CD8-positive, alpha-beta memory T cell (primary cell): Measurements from ENCODE around the gene INF2. TPM values are rescaled to one million over a fixed set of nuclear protein-coding genes. Genes with fewer than 3 reads are reported as not detected.
A peak's percentile ranks its signal among the peaks of the same experiment; 100 is the strongest.

ENCODE experiments used
- CTCF ChIA-PET: fragments of 350-600 bp; sonication (Branson Sonifier 250); formaldehyde crosslinking; loops from one replicate; lab custom pipeline; 2021; ENCODE audit warnings: antibody characterized with exemption; lab: Charles Lee
- POLR2A ChIA-PET: fragments of 350-600 bp; sonication (Branson Sonifier 250); formaldehyde crosslinking; loops from one replicate; lab custom pipeline; 2021; ENCODE audit warnings: antibody characterized with exemption; lab: Charles Lee
- DNase-seq, 5 donors: peaks; one replicate each; pipeline versions ENCODE4 v3.0.0 to v3.0.0-alpha.2; 2020 to 2022; ENCODE audit warnings: mixed read lengths in 1 of 5
- H3K27ac ChIP-seq: one replicate; pipeline ENCODE4 v1.7.0; 2013; ENCODE audit warnings: low read depth, mild to moderate bottlenecking, low read length, moderate library complexity
- H3K27me3 ChIP-seq: 2 replicates; pipeline ENCODE4 v1.7.0; 2013; ENCODE audit warnings: low read length, mild to moderate bottlenecking; ENCODE audit not compliant: insufficient read depth, poor library complexity, severe bottlenecking
- H3K36me3 ChIP-seq: 2 replicates; pipeline ENCODE4 v1.7.0; 2013; ENCODE audit warnings: mild to moderate bottlenecking, low read length, moderate library complexity; ENCODE audit not compliant: insufficient read depth
- H3K4me1 ChIP-seq: 2 replicates; pipeline ENCODE4 v1.7.0; 2013; ENCODE audit warnings: mild to moderate bottlenecking, low read length, moderate library complexity; ENCODE audit not compliant: insufficient read depth
- H3K4me3 ChIP-seq: 2 replicates; pipeline ENCODE4 v1.7.0; 2013; ENCODE audit warnings: mild to moderate bottlenecking, low read length
- H3K9me3 ChIP-seq: 2 replicates; pipeline ENCODE4 v1.7.0; 2013; ENCODE audit warnings: mild to moderate bottlenecking, low read length
- H3K27ac Mint-ChIP-seq, 8 donors: one replicate each; pipeline ENCODE4 v1.8.0; 2020 to 2021; ENCODE audit warnings: mixed read lengths in 8 of 8, mild to moderate bottlenecking in 6 of 8, inconsistent platforms in 3 of 8, moderate library complexity in 3 of 8
- H3K27me3 Mint-ChIP-seq, 2 donors: one replicate each; pipeline ENCODE4 v1.8.0; 2020 to 2021; ENCODE audit warnings: mixed read lengths in 2 of 2, mild to moderate bottlenecking in 1 of 2, moderate library complexity in 1 of 2
- H3K36me3 Mint-ChIP-seq, 3 donors: one replicate each; pipeline ENCODE4 v1.8.0; 2020 to 2021; ENCODE audit warnings: mixed read lengths in 3 of 3, inconsistent platforms in 1 of 3, mild to moderate bottlenecking in 1 of 3
- H3K4me1 Mint-ChIP-seq, 3 donors: one replicate each; pipeline ENCODE4 v1.8.0; 2020 to 2021; ENCODE audit warnings: mixed read lengths in 3 of 3, inconsistent platforms in 1 of 3, mild to moderate bottlenecking in 1 of 3
- H3K4me3 Mint-ChIP-seq, 7 donors: one replicate each; pipeline ENCODE4 v1.8.0; 2020 to 2021; ENCODE audit warnings: mixed read lengths in 7 of 7, mild to moderate bottlenecking in 6 of 7, moderate library complexity in 4 of 7, inconsistent platforms in 2 of 7
- H3K9me3 Mint-ChIP-seq, 5 donors: one replicate each; pipeline ENCODE4 v1.8.0; 2020 to 2022; ENCODE audit warnings: mixed read lengths in 5 of 5, mild to moderate bottlenecking in 3 of 5, moderate library complexity in 2 of 5, inconsistent platforms in 1 of 5
- polyA plus RNA-seq: library from polyadenylated mRNA; unstranded; fragments of 300-500 nt; fragmentation: Illumina TruSeq; gene quantifications from one replicate; pipeline ENCODE4 v1.2.3, GENCODE V29; 2021
- total RNA-seq, 2 experiments: library from RNA; stranded (reverse); gene quantifications; one replicate each; pipeline ENCODE4 v1.2.3, GENCODE V29; 2021

INF2 gene
- total and polyA plus RNA-seq, 3 experiments from 2014 or later, result 4.6 to 56.3 (median 55.9) TPM

- no peaks in the 10 kb centered on the region for H3K9me3 Mint-ChIP-seq
- no peak overlapping the region for H3K4me3 ChIP-seq
- H3K36me3 ChIP-seq, result no peaks in the 10 kb centered on the region
- ChIA-PET POLR2A (no interaction called here), CTCF (no interaction called here)
- H3K27ac Mint-ChIP-seq, result peak overlapping the region in 1 of 8 donors; percentile 64
- no peak overlapping the region for H3K4me3 Mint-ChIP-seq
- no peak for DNase-seq
- no peak overlapping the region for H3K27ac ChIP-seq
- H3K9me3 ChIP-seq, result no peaks in the 10 kb centered on the region
- H3K27me3 Mint-ChIP-seq, result no peaks in the 10 kb centered on the region
- H3K4me1 Mint-ChIP-seq, result peaks cover 9 to 14% (median 11%) of the 10 kb centered on the region in 3 donors
- peaks cover 0 to 19% (median 0%) of the 10 kb centered on the region in 3 donors for H3K36me3 Mint-ChIP-seq
- H3K4me1 ChIP-seq, result peaks cover 11% of the 10 kb centered on the region
- no peaks in the 10 kb centered on the region for H3K27me3 ChIP-seq
Measured at GRCh38 chr14:104700225-104700651, 10.8 kb downstream of the INF2 start.

GRCh38 chr14:104700747-104701217, 11.4 kb downstream of the INF2 start:
- peaks cover 5% of the 10 kb centered on the region for H3K4me1 ChIP-seq
- no peaks in the 10 kb centered on the region for H3K36me3 ChIP-seq
- no peak for DNase-seq
- POLR2A ChIA-PET, result no interaction called here
- peaks cover 4 to 8% (median 6%) of the 10 kb centered on the region in 3 donors for H3K4me1 Mint-ChIP-seq
- peak overlapping the region in 1 of 8 donors; percentile 64 for H3K27ac Mint-ChIP-seq
- no peaks in the 10 kb centered on the region for H3K27me3 ChIP-seq
- H3K27me3 Mint-ChIP-seq, result no peaks in the 10 kb centered on the region
- H3K4me3 ChIP-seq, result no peak overlapping the region
- no peaks in the 10 kb centered on the region for H3K9me3 ChIP-seq
- no peak overlapping the region for H3K27ac ChIP-seq
- no peak overlapping the region for H3K4me3 Mint-ChIP-seq
- CTCF ChIA-PET, result no interaction called here
- H3K36me3 Mint-ChIP-seq, result peaks cover 0 to 20% (median 0%) of the 10 kb centered on the region in 3 donors
- no peaks in the 10 kb centered on the region for H3K9me3 Mint-ChIP-seq

- H3K27me3 ChIP-seq, result no peaks in the 10 kb centered on the region
- no peak overlapping the region for H3K4me3 ChIP-seq
- Mint-ChIP-seq H3K36me3 (peaks cover 0 to 20% (median 0%) of the 10 kb centered on the region in 3 donors), H3K27me3 (no peaks in the 10 kb centered on the region), H3K4me3 (no peak overlapping the region), H3K9me3 (no peaks in the 10 kb centered on the region), H3K4me1 (peaks cover 0 to 4% (median 2%) of the 10 kb centered on the region in 3 donors), H3K27ac (peak overlapping the region in 1 of 8 donors; percentile 60)
- no peaks in the 10 kb centered on the region for H3K36me3 ChIP-seq
- ChIA-PET CTCF (no interaction called here), POLR2A (no interaction called here)
- H3K9me3 ChIP-seq, result no peaks in the 10 kb centered on the region
- H3K4me1 ChIP-seq, result no peaks in the 10 kb centered on the region
- H3K27ac ChIP-seq, result no peak overlapping the region
- no peak for DNase-seq
Measured at GRCh38 chr14:104701383-104702076, 12.1 kb downstream of the INF2 start.

GRCh38 chr14:104702106-104702505, 12.7 kb downstream of the INF2 start:
- no peaks in the 10 kb centered on the region for H3K9me3 ChIP-seq
- H3K27me3 ChIP-seq, result no peaks in the 10 kb centered on the region
- Mint-ChIP-seq H3K4me1 (peaks cover 0 to 4% (median 2%) of the 10 kb centered on the region in 3 donors), H3K36me3 (peaks cover 0 to 20% (median 0%) of the 10 kb centered on the region in 3 donors), H3K27ac (peak overlapping the region in 1 of 8 donors; percentile 60), H3K4me3 (no peak overlapping the region), H3K9me3 (no peaks in the 10 kb centered on the region), H3K27me3 (no peaks in the 10 kb centered on the region)
- no peaks in the 10 kb centered on the region for H3K4me1 ChIP-seq
- no peak for DNase-seq
- no peak overlapping the region for H3K4me3 ChIP-seq
- ChIA-PET CTCF (interaction anchor here (1.2 kb wide), 1 partner anchor 12 kb away, joined by 3 read pairs; no protein-coding TSS in a partner anchor), POLR2A (no interaction called here)
- H3K27ac ChIP-seq, result no peak overlapping the region
- no peaks in the 10 kb centered on the region for H3K36me3 ChIP-seq

- CTCF ChIA-PET, result interaction anchor here (1.0 to 1.8 kb wide), 3 partner anchors 13 to 37 kb away, joined by 3 to 5 read pairs (median 3); no protein-coding TSS in a partner anchor
- Mint-ChIP-seq H3K4me3 (no peak overlapping the region), H3K36me3 (peaks cover 0 to 20% (median 0%) of the 10 kb centered on the region in 3 donors), H3K27ac (no peak overlapping the region), H3K27me3 (no peaks in the 10 kb centered on the region), H3K9me3 (no peaks in the 10 kb centered on the region), H3K4me1 (peaks cover 0 to 4% (median 2%) of the 10 kb centered on the region in 3 donors)
- Histone ChIP-seq H3K4me1 (no peaks in the 10 kb centered on the region), H3K27me3 (no peaks in the 10 kb centered on the region), H3K36me3 (no peaks in the 10 kb centered on the region), H3K9me3 (no peaks in the 10 kb centered on the region), H3K27ac (no peak overlapping the region), H3K4me3 (no peak overlapping the region)
- POLR2A ChIA-PET, result no interaction called here
- DNase-seq, result no peak
Measured at GRCh38 chr14:104702673-104703072, 13.3 kb downstream of the INF2 start.

GRCh38 chr14:104703269-104703668, 13.9 kb downstream of the INF2 start:
- ChIA-PET CTCF (interaction anchor here (1.0 to 1.8 kb wide), 3 partner anchors 13 to 38 kb away, joined by 3 to 5 read pairs (median 3); no protein-coding TSS in a partner anchor), POLR2A (no interaction called here)
- Mint-ChIP-seq H3K27me3 (no peaks in the 10 kb centered on the region), H3K4me1 (peaks cover 0 to 3% (median 2%) of the 10 kb centered on the region in 3 donors), H3K9me3 (no peaks in the 10 kb centered on the region), H3K4me3 (no peak overlapping the region), H3K27ac (no peak overlapping the region), H3K36me3 (peaks cover 0 to 20% (median 0%) of the 10 kb centered on the region in 3 donors)
- H3K4me3 ChIP-seq, result no peak overlapping the region
- no peaks in the 10 kb centered on the region for H3K36me3 ChIP-seq
- H3K27ac ChIP-seq, result no peak overlapping the region
- H3K4me1 ChIP-seq, result no peaks in the 10 kb centered on the region
- no peaks in the 10 kb centered on the region for H3K27me3 ChIP-seq
- H3K9me3 ChIP-seq, result no peaks in the 10 kb centered on the region
- no peak for DNase-seq

GRCh38 chr14:104704252-104704651, 14.8 kb downstream of the INF2 start:
- H3K9me3 ChIP-seq, result no peaks in the 10 kb centered on the region
- Mint-ChIP-seq H3K9me3 (no peaks in the 10 kb centered on the region), H3K27ac (no peak overlapping the region), H3K4me3 (no peak overlapping the region), H3K36me3 (peaks cover 0 to 19% (median 0%) of the 10 kb centered on the region in 3 donors), H3K27me3 (no peaks in the 10 kb centered on the region), H3K4me1 (peaks cover 0 to 3% (median 2%) of the 10 kb centered on the region in 3 donors)
- H3K4me1 ChIP-seq, result no peaks in the 10 kb centered on the region
- CTCF ChIA-PET, result interaction anchor here (1.8 kb wide), 1 partner anchor 39 kb away, joined by 5 read pairs; no protein-coding TSS in a partner anchor
- no peaks in the 10 kb centered on the region for H3K36me3 ChIP-seq
- no peak for DNase-seq
- no peak overlapping the region for H3K4me3 ChIP-seq
- H3K27ac ChIP-seq, result no peak overlapping the region
- H3K27me3 ChIP-seq, result no peaks in the 10 kb centered on the region
- POLR2A ChIA-PET, result no interaction called here
